ENCODE measurements around the gene ZSCAN20.

ZSCAN20 gene

GRCh38 chr1:33445108-33445507 lies 27.3 kb upstream of the ZSCAN20 start:
- no peak for DNase-seq

DNA sequence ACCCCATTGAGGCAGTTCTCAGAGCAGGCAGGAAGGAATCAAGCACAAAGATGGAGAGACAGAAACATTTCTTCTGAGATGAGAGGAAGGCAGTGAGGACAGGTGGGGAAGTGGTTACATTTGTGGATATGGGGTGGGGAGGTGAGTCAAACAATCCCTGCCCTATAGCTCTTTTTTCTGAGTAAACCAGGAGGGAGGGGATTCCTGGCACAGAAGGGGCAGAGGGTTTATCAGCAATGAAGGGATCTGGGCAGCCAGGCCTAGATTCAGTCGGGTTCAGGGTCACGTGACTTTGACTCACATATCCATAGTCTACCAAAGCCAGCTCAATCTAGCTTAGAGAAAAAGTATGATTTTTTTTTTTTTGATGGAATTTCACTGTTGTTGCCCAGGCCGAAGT lies 25.9 kb upstream of the ZSCAN20 start:
- no peak for DNase-seq

- DNase-seq, result no peak
Observed at GRCh38 chr1:33454646-33455282, 17.7 kb upstream of the ZSCAN20 start.

- DNase-seq, result peak; percentile 34
Observed at GRCh38 chr1:33455539-33456501, 16.6 kb upstream of the ZSCAN20 start.

DNA sequence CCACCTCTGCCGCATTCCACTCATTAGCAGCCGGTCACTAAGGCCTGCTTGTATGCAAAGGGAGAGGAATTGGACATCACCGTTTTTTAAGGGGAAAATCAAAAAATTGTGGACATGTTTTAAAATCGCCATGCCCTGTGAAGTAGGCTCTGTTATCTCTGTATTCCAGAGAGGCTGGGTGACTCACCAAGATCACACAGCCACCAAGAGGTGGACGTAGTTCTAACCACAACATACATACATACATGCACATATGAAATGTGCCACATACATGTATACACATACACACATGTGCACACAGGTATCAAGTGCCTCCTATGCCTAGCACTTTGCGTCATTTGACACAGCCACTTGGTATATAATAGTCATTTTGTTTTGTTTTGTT lies 16.0 kb upstream of the ZSCAN20 start:
- no peak for DNase-seq

- DNase-seq, result no peak
Observed at GRCh38 chr1:33459691-33460090, 12.8 kb upstream of the ZSCAN20 start.

DNA sequence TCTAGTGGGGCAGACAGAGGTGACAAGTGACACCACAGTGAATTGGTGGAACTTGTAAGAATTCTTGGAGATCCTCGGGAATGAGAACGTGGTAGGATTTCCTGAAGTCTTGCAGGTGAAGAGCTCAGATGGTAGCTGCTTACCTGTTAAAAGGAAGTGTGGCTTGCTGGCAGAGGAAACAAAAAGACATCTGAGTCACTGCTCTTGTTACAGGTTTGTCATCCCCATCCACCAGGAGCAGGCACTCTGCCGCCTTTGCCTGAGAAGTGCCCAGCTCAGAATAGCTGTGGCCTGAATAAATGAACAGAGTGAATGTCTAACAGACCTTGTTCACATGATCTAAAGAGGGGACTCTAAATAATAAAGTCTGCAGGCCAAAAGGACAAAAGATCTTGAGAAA lies 12.3 kb upstream of the ZSCAN20 start:
- DNase-seq, result no peak

GRCh38 chr1:33460947-33461629 lies 11.4 kb upstream of the ZSCAN20 start:
- DNase-seq, result no peak

DNA sequence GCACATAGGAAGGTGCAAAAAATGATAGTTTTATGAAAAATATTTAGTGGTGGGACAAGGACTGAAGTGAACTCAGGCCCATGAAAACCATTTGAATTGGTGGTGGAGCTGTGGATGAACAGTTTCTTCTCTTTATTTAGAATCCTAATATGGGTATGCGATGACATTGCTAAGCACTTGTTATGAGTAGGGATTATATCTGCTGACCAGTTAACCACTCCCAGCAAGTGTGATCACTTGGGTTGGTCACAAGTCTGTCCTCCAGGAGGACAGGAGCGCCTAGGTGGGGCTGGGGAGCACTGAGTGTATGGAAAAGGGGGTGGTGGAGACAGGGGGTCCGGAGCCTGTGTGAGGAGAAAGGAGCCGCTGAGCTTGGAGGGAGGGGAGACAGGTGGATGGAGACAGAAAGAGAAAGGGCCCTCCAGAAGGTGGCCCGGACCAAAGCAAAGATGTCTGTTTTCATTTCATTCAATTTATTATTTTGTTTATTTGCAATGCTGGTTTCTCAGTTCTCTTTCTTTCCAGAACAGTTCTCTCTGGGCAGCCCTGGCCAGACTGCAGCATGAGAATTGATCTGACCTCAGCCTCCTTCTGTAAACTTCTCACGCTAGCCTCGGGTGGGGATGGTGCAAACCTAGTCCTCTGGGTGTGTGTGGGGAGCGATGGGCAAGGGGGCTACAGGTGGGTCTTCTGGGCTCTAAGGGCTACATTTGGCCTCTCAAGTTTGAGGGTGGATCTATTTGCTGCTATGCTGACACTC lies 9.9 kb upstream of the ZSCAN20 start:
- no peak for DNase-seq

DNA sequence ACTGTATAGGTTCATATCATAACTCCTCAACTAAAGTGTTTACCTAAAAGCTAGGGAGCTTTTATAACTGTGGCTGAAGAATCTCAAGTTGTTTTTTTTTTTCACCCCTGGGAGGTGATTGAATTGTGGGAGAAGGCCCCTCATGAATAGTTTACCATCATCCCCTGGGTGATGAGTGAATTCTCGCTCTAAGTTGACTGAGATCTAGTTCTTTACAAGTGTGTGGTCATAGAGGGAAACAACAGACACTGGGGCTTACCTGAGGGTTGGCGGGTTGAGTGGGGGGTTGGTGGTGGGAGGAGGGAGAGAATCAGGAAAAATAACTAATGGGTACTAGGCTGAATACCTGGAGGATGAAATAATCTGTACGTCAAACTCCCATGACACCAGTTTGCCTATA lies 7.9 kb upstream of the ZSCAN20 start:
- DNase-seq, result no peak

GRCh38 chr1:33465316-33465715 lies 7.1 kb upstream of the ZSCAN20 start:
- DNase-seq, result no peak

- no peak for DNase-seq
Observed at GRCh38 chr1:33466159-33466558, 6.3 kb upstream of the ZSCAN20 start.

DNA sequence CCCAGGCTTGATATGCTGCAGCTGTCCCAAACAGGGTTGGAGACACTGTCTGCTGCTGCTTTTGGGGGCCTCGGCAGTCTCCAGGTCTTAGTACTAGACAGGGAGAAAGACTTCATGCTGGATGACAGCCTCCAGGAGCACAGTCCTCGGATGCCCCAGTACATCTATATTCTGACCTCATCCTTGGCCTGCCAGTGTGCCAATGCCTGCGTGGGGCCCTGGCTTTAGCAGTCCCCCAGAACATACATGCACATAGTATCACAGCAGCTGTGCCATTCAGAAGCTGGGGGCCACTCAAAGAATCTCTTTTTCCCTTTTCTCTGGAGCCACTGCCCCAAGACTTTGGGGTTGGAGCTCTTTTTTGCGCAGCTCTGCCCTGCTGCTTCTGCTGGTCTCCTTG lies 4.4 kb upstream of the ZSCAN20 start:
- no peak for DNase-seq

- DNase-seq, result no peak
Observed at GRCh38 chr1:33468531-33468930, 3.9 kb upstream of the ZSCAN20 start.

DNA sequence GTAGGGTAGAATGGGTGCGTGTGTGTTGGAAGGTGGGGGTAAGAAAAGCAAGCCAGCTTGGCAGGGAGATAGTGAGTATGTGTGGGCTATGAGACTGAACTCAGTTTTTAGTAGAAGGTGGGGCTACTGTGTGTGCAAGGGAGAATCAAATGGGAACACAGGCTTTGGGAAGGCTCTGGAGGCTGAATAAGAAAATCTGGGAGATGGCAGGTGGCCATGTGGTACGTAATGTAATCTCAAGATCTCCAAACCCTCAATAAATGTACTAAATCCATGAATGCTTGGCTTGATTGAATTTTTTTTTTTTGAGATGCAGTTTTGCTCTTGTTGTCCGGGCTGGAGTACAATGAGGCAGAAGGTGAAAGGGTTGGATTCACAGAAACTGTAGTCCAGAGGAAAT lies 3.5 kb upstream of the ZSCAN20 start:
- no peak for DNase-seq

DNA sequence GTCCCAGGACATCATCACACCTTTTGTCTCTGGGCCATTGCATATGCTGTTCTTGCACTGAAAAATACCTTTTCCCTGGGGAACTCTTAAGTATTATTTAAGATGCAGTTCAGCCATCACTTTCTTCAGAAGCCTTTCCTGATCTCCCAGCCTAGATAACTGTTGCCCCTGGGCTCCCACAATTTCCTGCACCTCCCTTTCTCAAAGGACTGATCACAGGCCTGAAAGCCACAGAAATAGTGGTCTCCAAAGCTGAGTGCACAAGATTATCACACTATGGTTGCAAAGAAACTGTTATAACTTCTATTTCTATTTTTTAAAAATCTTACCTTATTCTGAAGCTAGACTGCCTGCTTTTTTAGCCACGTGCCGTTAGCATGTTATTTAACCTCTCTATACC lies 2.8 kb upstream of the ZSCAN20 start:
- DNase-seq, result no peak

- peak; percentile 70 for DNase-seq
Observed at GRCh38 chr1:33470495-33471012, 1.9 kb upstream of the ZSCAN20 start.

DNA sequence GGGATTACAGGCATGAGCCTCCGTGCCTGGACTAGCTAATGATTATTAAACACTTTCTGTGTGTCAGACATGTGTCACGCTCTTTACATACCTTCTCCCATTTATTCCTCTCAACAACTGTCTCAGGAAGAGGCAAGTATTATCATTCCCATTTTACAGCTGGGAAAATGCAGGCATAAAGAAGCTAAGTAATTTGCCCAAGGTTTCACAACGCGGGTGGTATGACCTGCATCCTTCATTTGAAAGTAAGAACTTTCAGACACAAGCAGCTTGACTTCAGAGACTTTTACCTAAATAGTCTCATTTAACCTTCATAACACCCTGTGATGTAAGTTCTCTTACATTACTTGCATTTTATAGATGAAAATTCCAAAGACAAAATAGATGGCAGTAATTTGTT lies 1.0 kb upstream of the ZSCAN20 start:
- DNase-seq, result no peak

GRCh38 chr1:33473900-33474299 lies 1.5 kb downstream of the ZSCAN20 start:
- DNase-seq, result no peak

- DNase-seq, result no peak
Observed at GRCh38 chr1:33477451-33477850, 5.0 kb downstream of the ZSCAN20 start.

DNA sequence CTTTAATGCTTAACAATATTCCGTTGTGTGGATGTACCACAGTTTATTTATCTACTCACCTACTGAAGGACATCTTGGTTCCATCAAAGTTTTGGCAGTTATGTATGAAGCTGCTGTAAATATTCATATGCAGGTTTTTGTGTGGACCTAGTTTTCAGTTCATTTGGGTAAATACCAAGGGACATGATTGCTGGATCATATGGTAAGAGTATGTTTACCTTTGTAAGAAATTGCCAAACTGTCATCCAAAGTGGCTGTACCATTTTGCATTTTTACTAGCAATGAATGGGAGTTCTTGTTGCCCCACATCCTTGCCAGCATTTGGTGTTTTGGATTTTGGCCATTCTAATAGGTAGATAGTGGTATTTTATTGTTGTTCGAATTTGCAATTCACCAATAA lies 10.0 kb downstream of the ZSCAN20 start:
- no peak for DNase-seq

DNA sequence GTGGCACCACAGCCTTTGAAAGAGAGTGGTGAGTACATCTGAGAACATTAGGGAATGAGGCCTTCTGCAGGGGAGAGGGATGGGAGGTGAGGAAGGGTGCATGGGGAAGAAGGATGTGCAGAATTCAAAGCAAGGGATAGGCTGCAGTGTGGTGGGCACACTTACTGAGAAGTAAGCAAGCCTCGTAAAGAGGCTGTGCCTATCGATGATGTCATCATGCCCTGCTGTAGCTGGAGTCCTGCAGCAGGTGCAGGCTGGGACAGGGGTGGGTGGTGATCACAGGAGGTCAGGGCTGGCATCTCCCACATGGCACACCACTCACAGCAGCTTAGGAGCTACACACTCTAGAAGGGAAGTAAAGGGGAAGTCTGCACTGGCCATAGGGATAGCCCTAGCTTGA lies 16.2 kb downstream of the ZSCAN20 start:
- DNase-seq, result no peak

GRCh38 chr1:33494929-33495328 lies 22.5 kb downstream of the ZSCAN20 start:
- DNase-seq, result no peak

Measured in CD4-positive, alpha-beta T cell treated with Interleukin-6 for 4 hours (primary cell).